ENCODE data around the gene CCDC167.

The CCDC167 gene

GRCh38 chr6:37484786-37485170 is 14.9 kb downstream of the CCDC167 start:
- no peak overlapping the region for H3K4me3 ChIP-seq (ENCODE audit: low read depth, low read length)
- no peak for DNase-seq (ENCODE audit: low read depth)
- no peak for TF ChIP-seq MYC (IDR thresholded peaks at IDR 0.05; ENCODE audit: low read depth, low read length)
- no peak for TF ChIP-seq POLR2A (IDR thresholded peaks at IDR 0.05; ENCODE audit: extremely low read depth, insufficient read length)
- no peak for TF ChIP-seq CTCF (IDR thresholded peaks at IDR 0.05; ENCODE audit: low read depth, low read length)
- TF ChIP-seq MAX (IDR thresholded peaks at IDR 0.05; ENCODE audit: low read depth, low read length): no peak

- no peak overlapping the region for H3K4me3 ChIP-seq (ENCODE audit: low read depth, low read length)
- TF ChIP-seq MAX (IDR thresholded peaks at IDR 0.05; ENCODE audit: low read depth, low read length) (no peak), CTCF (IDR thresholded peaks at IDR 0.05; ENCODE audit: low read depth, low read length) (peak; percentile 83)
- peak; percentile 59 for DNase-seq (ENCODE audit: low read depth)
Measured at GRCh38 chr6:37483917-37484785, 15.5 kb downstream of the CCDC167 start.

GRCh38 chr6:37483252-37483901 is 16.3 kb downstream of the CCDC167 start:
- DNase-seq (ENCODE audit: low read depth): no peak
- TF ChIP-seq MAX (IDR thresholded peaks at IDR 0.05; ENCODE audit: low read depth, low read length): no peak
- no peak for TF ChIP-seq CTCF (IDR thresholded peaks at IDR 0.05; ENCODE audit: low read depth, low read length)
- TF ChIP-seq POLR2A (IDR thresholded peaks at IDR 0.05; ENCODE audit: extremely low read depth, insufficient read length): no peak
- no peak for TF ChIP-seq MYC (IDR thresholded peaks at IDR 0.05; ENCODE audit: low read depth, low read length)

GRCh38 chr6:37482606-37483251 is 17.0 kb downstream of the CCDC167 start:
- no peak overlapping the region for H3K4me3 ChIP-seq (ENCODE audit: low read depth, low read length)
- TF ChIP-seq MYC (IDR thresholded peaks at IDR 0.05; ENCODE audit: low read depth, low read length): no peak
- TF ChIP-seq POLR2A (IDR thresholded peaks at IDR 0.05; ENCODE audit: extremely low read depth, insufficient read length): no peak
- TF ChIP-seq CTCF (IDR thresholded peaks at IDR 0.05; ENCODE audit: low read depth, low read length): no peak
- TF ChIP-seq MAX (IDR thresholded peaks at IDR 0.05; ENCODE audit: low read depth, low read length): no peak
- DNase-seq (ENCODE audit: low read depth): no peak

More at GRCh38 chr6:37483252-37483901, 16.3 kb downstream of the CCDC167 start:
- H3K4me3 ChIP-seq (ENCODE audit: low read depth, low read length): no peak overlapping the region

GRCh38 chr6:37481711-37482605 is 17.7 kb downstream of the CCDC167 start:
- H3K4me3 ChIP-seq (ENCODE audit: low read depth, low read length): no peak overlapping the region
- TF ChIP-seq MYC (IDR thresholded peaks at IDR 0.05; ENCODE audit: low read depth, low read length): no peak
- no peak for TF ChIP-seq MAX (IDR thresholded peaks at IDR 0.05; ENCODE audit: low read depth, low read length)
- TF ChIP-seq POLR2A (IDR thresholded peaks at IDR 0.05; ENCODE audit: extremely low read depth, insufficient read length): no peak
- no peak for TF ChIP-seq CTCF (IDR thresholded peaks at IDR 0.05; ENCODE audit: low read depth, low read length)
- no peak for DNase-seq (ENCODE audit: low read depth)

Measured in NB4 (cell line).